ENCODE data around the gene LYST.

DNA sequence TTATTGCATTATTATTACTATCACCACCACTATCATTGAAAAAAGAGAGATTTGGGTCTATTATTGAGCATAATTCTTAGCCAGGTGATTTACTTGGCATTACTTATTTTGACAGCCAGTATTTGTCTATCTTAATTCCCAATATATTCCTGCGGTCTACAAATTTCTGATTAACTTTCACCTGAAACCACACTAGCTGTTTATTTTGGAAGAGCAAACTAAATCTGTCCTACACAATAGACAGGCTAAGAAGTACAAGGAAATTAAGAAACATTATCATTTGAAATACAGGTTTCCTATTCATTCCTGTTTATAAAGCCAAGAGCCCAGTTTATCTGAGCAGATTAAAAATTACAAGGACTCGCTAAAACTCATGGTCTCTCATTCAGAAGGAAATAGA is 6.9 kb upstream of the LYST start:
- TF ChIP-seq CTCF (IDR thresholded peaks at IDR 0.05) (no peak), POLR2A (IDR thresholded peaks at IDR 0.05) (no peak)
